ENCODE results near the gene KBTBD8. TPM values are rescaled to one million over a fixed set of nuclear protein-coding genes. Genes with fewer than 3 reads are reported as not detected.

Gene KBTBD8
- total and polyA plus RNA-seq, 2 of the 13 experiments (the other 11 are each of a cell fraction or from before 2014, with no cell fraction given) = 1.1 to 7.6 TPM

DNA sequence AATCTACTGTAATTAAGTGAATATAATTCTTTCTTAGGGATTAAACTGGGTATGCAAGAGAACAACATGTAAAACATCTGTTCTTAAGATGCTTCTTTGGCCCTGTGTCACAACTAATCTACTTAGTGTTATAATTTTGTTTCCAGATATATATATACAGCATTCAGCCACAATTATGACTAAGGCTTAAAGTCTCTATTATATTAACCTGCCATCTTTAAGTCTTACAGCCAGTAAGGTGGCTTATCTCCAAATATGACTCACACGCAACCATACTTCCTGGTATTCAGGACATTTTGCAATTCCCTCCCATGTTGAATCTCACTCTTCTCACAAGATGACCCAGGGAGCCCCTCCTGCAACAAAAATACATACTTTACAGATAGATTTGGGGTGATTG is 6.6 kb upstream of the KBTBD8 start (continued):
- TF ChIP-seq, protein P1, sequence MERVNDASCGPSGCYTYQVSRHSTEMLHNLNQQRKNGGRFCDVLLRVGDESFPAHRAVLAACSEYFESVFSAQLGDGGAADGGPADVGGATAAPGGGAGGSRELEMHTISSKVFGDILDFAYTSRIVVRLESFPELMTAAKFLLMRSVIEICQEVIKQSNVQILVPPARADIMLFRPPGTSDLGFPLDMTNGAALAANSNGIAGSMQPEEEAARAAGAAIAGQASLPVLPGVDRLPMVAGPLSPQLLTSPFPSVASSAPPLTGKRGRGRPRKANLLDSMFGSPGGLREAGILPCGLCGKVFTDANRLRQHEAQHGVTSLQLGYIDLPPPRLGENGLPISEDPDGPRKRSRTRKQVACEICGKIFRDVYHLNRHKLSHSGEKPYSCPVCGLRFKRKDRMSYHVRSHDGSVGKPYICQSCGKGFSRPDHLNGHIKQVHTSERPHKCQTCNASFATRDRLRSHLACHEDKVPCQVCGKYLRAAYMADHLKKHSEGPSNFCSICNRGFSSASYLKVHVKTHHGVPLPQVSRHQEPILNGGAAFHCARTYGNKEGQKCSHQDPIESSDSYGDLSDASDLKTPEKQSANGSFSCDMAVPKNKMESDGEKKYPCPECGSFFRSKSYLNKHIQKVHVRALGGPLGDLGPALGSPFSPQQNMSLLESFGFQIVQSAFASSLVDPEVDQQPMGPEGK (CRISPR knock-in tag; IDR thresholded peaks at IDR 0.05) = no peak
- TF ChIP-seq ZNF30 (CRISPR knock-in tag; IDR thresholded peaks at IDR 0.05) = no peak

DNA sequence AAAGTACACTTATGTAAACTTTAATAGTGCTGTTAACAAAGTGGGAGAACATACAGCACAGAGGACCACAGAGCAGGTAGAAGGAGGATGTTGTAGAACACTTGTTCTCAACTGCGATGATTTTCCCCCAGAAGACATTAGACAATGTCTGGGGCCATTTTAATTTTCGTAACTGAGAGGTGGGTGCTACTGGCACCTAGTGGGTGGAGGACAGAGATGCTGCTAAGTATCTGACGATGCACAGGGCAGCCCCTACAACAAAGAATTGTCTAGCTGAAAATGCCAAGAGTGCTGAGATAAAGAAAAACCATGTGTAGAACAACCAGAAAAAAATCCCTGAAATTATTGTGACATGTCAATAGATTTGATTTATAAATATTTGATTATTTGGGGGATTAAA is 5.0 kb upstream of the KBTBD8 start:
- Histone ChIP-seq H3K9ac (ENCODE audit: insufficient read depth, low read depth, low read length) (no peak overlapping the region), H3K4me2 (ENCODE audit: low read depth, low read length) (no peak overlapping the region), H3K36me3 (replicated peaks in 1 of 2; ENCODE audit: control insufficient read depth in 1 of 2, insufficient read depth in 2 of 2, low read length in 2 of 2) (no peaks in the 10 kb centered on the region), H2AFZ (ENCODE audit: low read length) (no peak overlapping the region), H4K20me1 (ENCODE audit: insufficient read depth, low read length) (no peaks in the 10 kb centered on the region), H3K27me3 (ENCODE audit: control insufficient read depth in 1 of 2, insufficient read depth in 2 of 2, low read length in 2 of 2) (no peaks in the 10 kb centered on the region), H3K4me3 (replicated peaks in 1 of 3; ENCODE audit: insufficient read depth in 1 of 3, low read depth in 2 of 3, low read length in 3 of 3) (no peak overlapping the region), H3K27ac (ENCODE audit: extremely low read length, insufficient read depth, low read length) (no peak overlapping the region), H3K9me3 (ENCODE audit: low read length) (no peaks in the 10 kb centered on the region), H3K79me2 (ENCODE audit: insufficient read depth, low read length) (no peaks in the 10 kb centered on the region), H3K4me1 (ENCODE audit: insufficient read depth, low read length) (0 out of 2 replicates have a peak, but pooled peaks cover 10% of the 10 kb centered on the region)
- FAIRE-seq (no peak), DNase-seq (ENCODE audit: low spot score) (no peak), ATAC-seq (no peak)
- TF ChIP-seq EHMT2 (IDR thresholded peaks at IDR 0.05; ENCODE audit: borderline replicate concordance, low read depth, low read length) (0 out of 2 replicates have a peak, but pooled peaks have one; percentile 44), ZSCAN30 (CRISPR knock-in tag; IDR thresholded peaks at IDR 0.05) (no peak), PRPF4 (IDR thresholded peaks at IDR 0.05; ENCODE audit: low read depth, low read length, poor library complexity, severe bottlenecking) (no peak), ZNF441 (CRISPR knock-in tag; IDR thresholded peaks at IDR 0.05; ENCODE audit: borderline replicate concordance) (no peak), CCDC6 (CRISPR knock-in tag; IDR thresholded peaks at IDR 0.05) (no peak), ZNF33A (CRISPR knock-in tag; IDR thresholded peaks at IDR 0.05; ENCODE audit: borderline replicate concordance) (no peak), ZNF629 (CRISPR knock-in tag; conservative IDR thresholded peaks at IDR 0.05) (no peak), ZNF230 (CRISPR knock-in tag; IDR thresholded peaks at IDR 0.05) (no peak)
- TF ChIP-seq, protein P2, sequence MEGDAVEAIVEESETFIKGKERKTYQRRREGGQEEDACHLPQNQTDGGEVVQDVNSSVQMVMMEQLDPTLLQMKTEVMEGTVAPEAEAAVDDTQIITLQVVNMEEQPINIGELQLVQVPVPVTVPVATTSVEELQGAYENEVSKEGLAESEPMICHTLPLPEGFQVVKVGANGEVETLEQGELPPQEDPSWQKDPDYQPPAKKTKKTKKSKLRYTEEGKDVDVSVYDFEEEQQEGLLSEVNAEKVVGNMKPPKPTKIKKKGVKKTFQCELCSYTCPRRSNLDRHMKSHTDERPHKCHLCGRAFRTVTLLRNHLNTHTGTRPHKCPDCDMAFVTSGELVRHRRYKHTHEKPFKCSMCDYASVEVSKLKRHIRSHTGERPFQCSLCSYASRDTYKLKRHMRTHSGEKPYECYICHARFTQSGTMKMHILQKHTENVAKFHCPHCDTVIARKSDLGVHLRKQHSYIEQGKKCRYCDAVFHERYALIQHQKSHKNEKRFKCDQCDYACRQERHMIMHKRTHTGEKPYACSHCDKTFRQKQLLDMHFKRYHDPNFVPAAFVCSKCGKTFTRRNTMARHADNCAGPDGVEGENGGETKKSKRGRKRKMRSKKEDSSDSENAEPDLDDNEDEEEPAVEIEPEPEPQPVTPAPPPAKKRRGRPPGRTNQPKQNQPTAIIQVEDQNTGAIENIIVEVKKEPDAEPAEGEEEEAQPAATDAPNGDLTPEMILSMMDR (CRISPR knock-in tag; IDR thresholded peaks at IDR 0.05) = no peak
- TF ChIP-seq, protein P3, sequence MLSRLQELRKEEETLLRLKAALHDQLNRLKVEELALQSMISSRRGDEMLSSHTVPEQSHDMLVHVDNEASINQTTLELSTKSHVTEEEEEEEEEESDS (CRISPR knock-in tag; IDR thresholded peaks at IDR 0.05; ENCODE audit: borderline replicate concordance) = no peak
- TF ChIP-seq, protein P4, sequence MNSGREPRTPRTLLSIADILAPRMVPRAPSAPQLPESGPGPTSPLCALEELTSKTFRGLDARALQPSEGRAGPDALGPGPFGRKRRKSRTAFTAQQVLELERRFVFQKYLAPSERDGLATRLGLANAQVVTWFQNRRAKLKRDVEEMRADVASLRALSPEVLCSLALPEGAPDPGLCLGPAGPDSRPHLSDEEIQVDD (CRISPR knock-in tag; IDR thresholded peaks at IDR 0.05; ENCODE audit: borderline replicate concordance) = no peak
- TF ChIP-seq, protein P5, sequence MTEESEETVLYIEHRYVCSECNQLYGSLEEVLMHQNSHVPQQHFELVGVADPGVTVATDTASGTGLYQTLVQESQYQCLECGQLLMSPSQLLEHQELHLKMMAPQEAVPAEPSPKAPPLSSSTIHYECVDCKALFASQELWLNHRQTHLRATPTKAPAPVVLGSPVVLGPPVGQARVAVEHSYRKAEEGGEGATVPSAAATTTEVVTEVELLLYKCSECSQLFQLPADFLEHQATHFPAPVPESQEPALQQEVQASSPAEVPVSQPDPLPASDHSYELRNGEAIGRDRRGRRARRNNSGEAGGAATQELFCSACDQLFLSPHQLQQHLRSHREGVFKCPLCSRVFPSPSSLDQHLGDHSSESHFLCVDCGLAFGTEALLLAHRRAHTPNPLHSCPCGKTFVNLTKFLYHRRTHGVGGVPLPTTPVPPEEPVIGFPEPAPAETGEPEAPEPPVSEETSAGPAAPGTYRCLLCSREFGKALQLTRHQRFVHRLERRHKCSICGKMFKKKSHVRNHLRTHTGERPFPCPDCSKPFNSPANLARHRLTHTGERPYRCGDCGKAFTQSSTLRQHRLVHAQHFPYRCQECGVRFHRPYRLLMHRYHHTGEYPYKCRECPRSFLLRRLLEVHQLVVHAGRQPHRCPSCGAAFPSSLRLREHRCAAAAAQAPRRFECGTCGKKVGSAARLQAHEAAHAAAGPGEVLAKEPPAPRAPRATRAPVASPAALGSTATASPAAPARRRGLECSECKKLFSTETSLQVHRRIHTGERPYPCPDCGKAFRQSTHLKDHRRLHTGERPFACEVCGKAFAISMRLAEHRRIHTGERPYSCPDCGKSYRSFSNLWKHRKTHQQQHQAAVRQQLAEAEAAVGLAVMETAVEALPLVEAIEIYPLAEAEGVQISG (CRISPR knock-in tag; IDR thresholded peaks at IDR 0.05) = peak; percentile 83; the same call in 1 of the 2 replicates
- CTCF ChIA-PET (ENCODE audit: low intra/inter-chr PET ratio, low total read pairs) = no interaction called here
- intact Hi-C loops (cut with micrococcal nuclease; ENCODE audit: unreplicated experiment) (no loop called here), in situ Hi-C loops (cut with HindIII; ENCODE audit: extremely low pct_ligation_motif_present, low pct_unique_long_range_greater_than_20kb) (loop anchor here (25.0 kb wide), 1 partner anchor 1894 kb away; no protein-coding TSS in a partner anchor)
- POLR2A ChIA-PET = no interaction called here
- BruUV-seq (replicated peaks) = no TSS peak
- WGBS (ENCODE audit: low lambda C conversion rate) = 10% methylated on average over 3 of the region's 3 CpGs

Data from HepG2 (cell line).